Large intestine (tissue), 3 donors: ENCODE measurements around the gene CABP4. TPM values are rescaled to one million over a fixed set of nuclear protein-coding genes. Genes with fewer than 3 reads are reported as not detected.

Experiments
- DNase-seq, 2 donors: peaks; one replicate each; pipeline versions ENCODE4 v3.0.0 to v3.0.0-alpha.2; 2013
- H3K27ac ChIP-seq: one replicate; pipeline ENCODE4 v1.5.1; 2013; ENCODE audit warnings: low read length
- H3K27me3 ChIP-seq: 2 replicates; pipeline ENCODE4 v1.6.1; 2013; ENCODE audit warnings: low read length; ENCODE audit not compliant: control insufficient read depth, insufficient read depth
- H3K36me3 ChIP-seq: 2 replicates; pipeline ENCODE4 v1.6.1; 2013; ENCODE audit warnings: low read length; ENCODE audit not compliant: control insufficient read depth, insufficient read depth
- H3K4me1 ChIP-seq: one replicate; pipeline ENCODE4 v1.6.1; 2013; ENCODE audit warnings: low read length; ENCODE audit not compliant: control insufficient read depth, insufficient read depth
- H3K4me3 ChIP-seq: one replicate; pipeline ENCODE4 v1.5.1; 2013; ENCODE audit warnings: low read length
- H3K9me3 ChIP-seq: one replicate; pipeline ENCODE4 v1.6.1; 2013; ENCODE audit warnings: mild to moderate bottlenecking, low read depth, low read length, moderate library complexity; ENCODE audit not compliant: control insufficient read depth
- WGBS: methylation state at CpG from one replicate; pipeline ENCODE4 v1.1.5; 2013; ENCODE audit warnings: low lambda C conversion rate; ENCODE audit not compliant: insufficient coverage; 5-methylcytosine and 5-hydroxymethylcytosine counted together
- polyA plus RNA-seq: library from polyadenylated mRNA; unstranded; fragments of 120-200 nt; gene quantifications from one replicate; pipeline ENCODE4 v1.2.1, GENCODE V29; 2013

The CABP4 gene
- polyA plus RNA-seq, 1 donor = 0.90 TPM

- Histone ChIP-seq H3K27ac (no peak overlapping the region), H3K27me3 (no peaks in the 10 kb centered on the region), H3K4me1 (no peaks in the 10 kb centered on the region), H3K36me3 (peaks cover 87% of the 10 kb centered on the region), H3K9me3 (peaks cover 5% of the 10 kb centered on the region), H3K4me3 (no peak overlapping the region)
- WGBS = no CpG with 5 or more reads among the region's 65 CpGs
- DNase-seq = no peak
These were observed 38.6 kb downstream of the CABP4 start for GRCh38 chr11:67493548-67494370.

DNA sequence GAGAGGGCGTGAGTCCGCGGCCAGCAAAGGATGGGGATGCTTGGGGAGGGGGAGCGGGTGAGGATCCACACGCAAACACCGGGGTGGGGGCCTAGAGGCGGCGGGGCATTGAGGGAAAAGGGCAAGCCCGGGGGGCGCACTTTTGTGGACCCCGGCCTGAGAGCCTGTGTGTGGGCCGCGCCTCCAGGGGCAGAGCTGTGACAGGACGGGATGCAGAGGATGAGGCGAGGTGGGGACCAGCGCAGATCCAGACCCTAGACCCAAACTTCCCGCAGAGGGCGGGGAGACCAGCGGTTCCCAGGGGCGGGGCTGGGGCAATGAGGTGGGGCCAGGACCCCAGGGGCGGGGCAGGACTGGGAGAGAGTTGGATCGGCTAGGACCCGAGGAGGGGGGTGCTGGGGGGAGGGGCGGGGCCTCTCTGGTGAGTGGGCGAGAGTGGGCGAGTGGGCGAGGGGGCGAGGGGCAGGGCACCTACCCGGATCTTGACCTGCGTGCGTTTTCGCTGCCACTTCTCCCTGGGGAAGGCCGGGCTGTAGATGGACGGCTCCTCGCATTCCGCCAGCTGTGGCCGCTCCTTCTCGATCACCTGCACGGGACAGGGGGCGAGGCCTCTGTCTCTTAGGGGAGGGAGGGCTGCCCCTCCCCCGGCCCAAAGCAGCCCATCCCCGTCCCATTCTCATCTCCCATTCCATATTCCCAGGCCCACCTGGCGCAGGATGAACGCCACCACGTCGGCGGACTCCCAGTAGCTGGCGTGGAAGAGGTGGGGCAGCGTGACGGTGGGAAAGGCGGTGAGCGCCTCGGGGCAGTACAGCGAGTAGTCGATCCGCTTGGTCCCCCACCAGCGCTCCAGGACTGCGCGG, 39.4 kb downstream of the CABP4 start:
- WGBS = 96% methylated on average over 5 of the region's 59 CpGs
- Histone ChIP-seq H3K9me3 (peaks cover 5% of the 10 kb centered on the region), H3K4me1 (no peaks in the 10 kb centered on the region), H3K27ac (no peak overlapping the region), H3K36me3 (peaks cover 85% of the 10 kb centered on the region), H3K27me3 (no peaks in the 10 kb centered on the region), H3K4me3 (no peak overlapping the region)
- no peak for DNase-seq

- no CpG with 5 or more reads among the region's 16 CpGs for whole genome bisulfite sequencing
- H3K4me1 ChIP-seq = no peaks in the 10 kb centered on the region
- no peak overlapping the region for H3K27ac ChIP-seq
- H3K27me3 ChIP-seq = no peaks in the 10 kb centered on the region
- DNase-seq = no peak
- H3K9me3 ChIP-seq = peaks cover 5% of the 10 kb centered on the region
- peaks cover 84% of the 10 kb centered on the region for H3K36me3 ChIP-seq
- H3K4me3 ChIP-seq = no peak overlapping the region
These were observed 40.3 kb downstream of the CABP4 start for GRCh38 chr11:67495234-67496005.

GRCh38 chr11:67496113-67496512, 41.0 kb downstream of the CABP4 start:
- H3K4me1 ChIP-seq = peaks cover 2% of the 10 kb centered on the region
- H3K27ac ChIP-seq = no peak overlapping the region
- no peaks in the 10 kb centered on the region for H3K27me3 ChIP-seq
- H3K4me3 ChIP-seq = no peak overlapping the region
- DNase-seq = no peak
- H3K9me3 ChIP-seq = peaks cover 5% of the 10 kb centered on the region
- WGBS = no CpG with 5 or more reads among the region's 12 CpGs
- H3K36me3 ChIP-seq = peaks cover 81% of the 10 kb centered on the region

DNA sequence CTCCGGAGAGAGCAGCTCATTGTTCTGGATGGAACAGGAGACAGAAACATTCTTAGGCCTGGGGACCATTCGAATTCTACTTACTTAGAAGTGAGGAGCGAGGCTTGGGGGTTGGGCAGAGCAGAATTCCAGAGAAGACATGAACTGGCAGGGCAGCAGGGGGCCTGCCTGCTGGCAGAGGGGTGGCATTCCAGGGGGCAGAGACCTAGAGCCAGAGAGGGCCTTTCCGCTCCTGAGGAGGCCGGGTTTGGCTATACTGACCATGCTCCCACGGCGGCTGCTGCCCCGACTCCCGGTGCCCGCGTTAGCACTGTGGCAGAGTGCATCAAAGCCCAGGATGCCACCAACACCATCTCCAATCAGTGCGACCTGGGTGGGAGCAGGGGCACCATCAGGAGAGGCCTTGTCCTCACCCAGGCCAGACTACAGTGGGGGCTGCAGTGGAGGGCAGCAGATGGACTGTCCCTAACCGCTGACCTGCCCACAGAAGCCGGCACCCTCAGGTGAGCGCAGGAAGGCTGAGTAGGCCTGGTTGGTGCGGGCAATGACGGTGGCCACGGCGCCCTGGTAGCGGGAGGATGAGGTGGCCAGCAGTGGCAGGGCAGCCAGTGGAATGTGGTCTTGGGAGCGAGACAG, 42.6 kb downstream of the CABP4 start:
- Histone ChIP-seq H3K4me3 (no peak overlapping the region), H3K27ac (no peak overlapping the region), H3K9me3 (peaks cover 5% of the 10 kb centered on the region), H3K27me3 (no peaks in the 10 kb centered on the region), H3K4me1 (peaks cover 2% of the 10 kb centered on the region), H3K36me3 (peaks cover 78% of the 10 kb centered on the region)
- no CpG with 5 or more reads among the region's 21 CpGs for WGBS
- DNase-seq = no peak

- Histone ChIP-seq H3K9me3 (peaks cover 5% of the 10 kb centered on the region), H3K4me3 (no peak overlapping the region), H3K27ac (no peak overlapping the region), H3K4me1 (peaks cover 6% of the 10 kb centered on the region), H3K27me3 (peaks cover 2% of the 10 kb centered on the region), H3K36me3 (peaks cover 71% of the 10 kb centered on the region)
- DNase-seq = no peak
- no CpG with 5 or more reads among the region's 21 CpGs for WGBS
These were observed 43.4 kb downstream of the CABP4 start for GRCh38 chr11:67498544-67498972.

DNA sequence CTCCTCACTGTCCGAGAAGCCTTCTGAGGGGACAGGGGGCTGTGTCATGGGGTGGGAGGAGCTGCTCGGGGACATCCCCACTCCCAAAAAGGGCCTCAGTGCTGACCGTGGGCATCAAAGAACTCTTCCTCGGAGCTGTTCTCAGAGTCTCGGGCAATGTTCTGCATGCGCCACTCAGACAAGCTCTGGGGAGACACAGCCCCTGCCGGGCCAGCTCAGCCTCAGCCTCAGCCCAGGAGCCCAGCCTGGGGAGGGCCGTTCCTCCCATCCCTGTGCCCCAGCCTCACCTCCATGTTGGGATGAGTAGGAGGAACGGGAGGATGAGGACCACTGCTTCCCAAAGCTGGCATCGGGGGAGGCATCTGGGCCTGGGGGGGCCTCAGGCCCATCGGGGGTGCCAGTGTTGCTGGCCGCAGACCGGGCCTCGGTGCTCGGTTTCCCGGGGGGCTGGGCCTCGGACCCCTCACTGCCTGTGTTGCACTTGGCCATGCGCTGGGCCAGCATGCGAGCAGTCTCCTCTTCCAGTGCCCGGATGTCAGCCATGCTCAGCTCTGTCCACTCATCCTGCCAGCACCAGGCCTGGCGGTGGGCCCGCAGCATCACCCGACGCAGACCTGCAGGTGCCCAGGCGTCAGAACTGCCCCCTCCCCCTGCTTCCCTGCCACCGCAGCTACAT, 44.8 kb downstream of the CABP4 start:
- Histone ChIP-seq H3K4me3 (no peak overlapping the region), H3K9me3 (peaks cover 2% of the 10 kb centered on the region), H3K27ac (no peak overlapping the region), H3K27me3 (peaks cover 3% of the 10 kb centered on the region), H3K36me3 (peaks cover 63% of the 10 kb centered on the region), H3K4me1 (peaks cover 10% of the 10 kb centered on the region)
- WGBS = no CpG with 5 or more reads among the region's 26 CpGs
- DNase-seq = no peak

GRCh38 chr11:67500484-67500821, 45.3 kb downstream of the CABP4 start:
- H3K36me3 ChIP-seq = peaks cover 58% of the 10 kb centered on the region
- peaks cover 12% of the 10 kb centered on the region for H3K4me1 ChIP-seq
- WGBS = no CpG with 5 or more reads among the region's 1 CpG
- H3K9me3 ChIP-seq = no peaks in the 10 kb centered on the region
- H3K4me3 ChIP-seq = no peak overlapping the region
- H3K27me3 ChIP-seq = peaks cover 3% of the 10 kb centered on the region
- DNase-seq = no peak
- H3K27ac ChIP-seq = no peak overlapping the region

DNA sequence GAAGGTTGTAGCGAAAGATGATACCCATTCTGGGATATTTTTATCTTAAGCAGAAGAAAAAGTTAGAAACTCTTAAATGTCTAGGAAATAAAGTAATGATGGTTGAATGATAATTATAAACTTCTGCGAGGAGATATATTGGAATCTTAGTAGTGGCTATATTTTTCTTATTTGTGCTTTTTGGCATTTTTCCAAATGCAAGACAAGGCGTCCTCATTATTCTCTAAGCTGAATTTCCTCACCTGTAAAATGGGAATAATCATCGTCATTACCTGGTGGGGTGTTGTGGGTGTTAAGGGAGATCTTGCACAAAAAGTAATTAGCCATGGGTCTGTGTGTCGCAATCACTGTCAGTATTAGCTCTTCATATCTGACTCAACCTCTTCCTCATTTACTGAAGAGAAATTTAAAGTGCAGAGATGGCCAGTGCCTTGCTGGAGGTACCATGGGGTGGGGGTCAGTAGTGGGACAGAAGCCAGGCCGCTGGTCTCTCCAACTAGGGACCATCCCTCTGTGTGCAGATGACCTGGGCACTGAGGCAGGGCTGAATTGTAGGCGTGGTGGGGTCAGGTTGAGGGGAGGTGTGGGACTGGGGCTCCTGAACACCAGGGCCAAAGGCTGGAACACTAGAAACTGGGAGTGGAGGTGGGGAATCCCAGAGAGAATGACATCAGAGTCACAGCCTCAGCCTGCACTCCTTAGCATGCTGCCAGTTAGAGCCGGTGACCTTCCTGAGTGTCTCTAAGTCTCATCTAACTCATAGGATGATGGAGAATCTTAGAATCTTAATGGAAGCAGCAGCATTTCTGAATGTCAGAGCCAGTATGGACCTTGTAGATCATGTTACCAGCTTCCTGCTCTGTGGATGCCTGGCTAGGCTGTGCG, 45.9 kb downstream of the CABP4 start:
- Histone ChIP-seq H3K36me3 (peaks cover 53% of the 10 kb centered on the region), H3K27ac (no peak overlapping the region), H3K27me3 (peaks cover 3% of the 10 kb centered on the region), H3K9me3 (no peaks in the 10 kb centered on the region), H3K4me3 (no peak overlapping the region), H3K4me1 (peaks cover 18% of the 10 kb centered on the region)
- DNase-seq = no peak
- 100% methylated on average over 3 of the region's 9 CpGs for WGBS
